ENCODE results near the gene DNAI2. TPM values are rescaled to one million over a fixed set of nuclear protein-coding genes. Genes with fewer than 3 reads are reported as not detected.

Gene DNAI2
- total RNA-seq, 1 experiment from 2014 or later, result not detected

GRCh38 chr17:74230896-74231295, 43.1 kb upstream of the DNAI2 start:
- ChIA-PET CTCF (no interaction called here), POLR2A (ENCODE audit: unreplicated experiment) (no interaction called here)
- Histone ChIP-seq H3K9me3 (ENCODE audit: low read length) (no peaks in the 10 kb centered on the region), H3K36me3 (ENCODE audit: low read depth, low read length) (no peaks in the 10 kb centered on the region), H3K79me2 (ENCODE audit: low read length) (no peaks in the 10 kb centered on the region), H3K9ac (ENCODE audit: low read length) (no peak overlapping the region), H3K4me3 (ENCODE audit: low read length) (no peak overlapping the region), H3K27me3 (ENCODE audit: low read length) (no peaks in the 10 kb centered on the region), H4K20me1 (ENCODE audit: low read length) (no peaks in the 10 kb centered on the region), H3F3A (ENCODE audit: low read length, unreplicated experiment) (no peaks in the 10 kb centered on the region), H3K4me2 (ENCODE audit: low read length) (no peak overlapping the region), H3K27ac (ENCODE audit: low read length) (no peak overlapping the region), H2AFZ (ENCODE audit: low read length) (no peak overlapping the region), H3K4me1 (ENCODE audit: insufficient read depth, low read length) (no peaks in the 10 kb centered on the region), H3K9me2 (replicated peaks; ENCODE audit: low read length) (no peaks in the 10 kb centered on the region)
- ATAC-seq (no peak), DNase-seq (no peak)
- BruUV-seq (replicated peaks), result no TSS peak
- TF ChIP-seq, protein P1, sequence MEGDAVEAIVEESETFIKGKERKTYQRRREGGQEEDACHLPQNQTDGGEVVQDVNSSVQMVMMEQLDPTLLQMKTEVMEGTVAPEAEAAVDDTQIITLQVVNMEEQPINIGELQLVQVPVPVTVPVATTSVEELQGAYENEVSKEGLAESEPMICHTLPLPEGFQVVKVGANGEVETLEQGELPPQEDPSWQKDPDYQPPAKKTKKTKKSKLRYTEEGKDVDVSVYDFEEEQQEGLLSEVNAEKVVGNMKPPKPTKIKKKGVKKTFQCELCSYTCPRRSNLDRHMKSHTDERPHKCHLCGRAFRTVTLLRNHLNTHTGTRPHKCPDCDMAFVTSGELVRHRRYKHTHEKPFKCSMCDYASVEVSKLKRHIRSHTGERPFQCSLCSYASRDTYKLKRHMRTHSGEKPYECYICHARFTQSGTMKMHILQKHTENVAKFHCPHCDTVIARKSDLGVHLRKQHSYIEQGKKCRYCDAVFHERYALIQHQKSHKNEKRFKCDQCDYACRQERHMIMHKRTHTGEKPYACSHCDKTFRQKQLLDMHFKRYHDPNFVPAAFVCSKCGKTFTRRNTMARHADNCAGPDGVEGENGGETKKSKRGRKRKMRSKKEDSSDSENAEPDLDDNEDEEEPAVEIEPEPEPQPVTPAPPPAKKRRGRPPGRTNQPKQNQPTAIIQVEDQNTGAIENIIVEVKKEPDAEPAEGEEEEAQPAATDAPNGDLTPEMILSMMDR (conservative IDR thresholded peaks at IDR 0.05; ENCODE audit: low read depth, low read length), result no peak
- TF ChIP-seq EZH2 (IDR thresholded peaks at IDR 0.05; ENCODE audit: low read length, unreplicated experiment) (no peak), EZH2phosphoT487 (IDR thresholded peaks at IDR 0.05; ENCODE audit: borderline replicate concordance, low read length) (no peak)
- intact Hi-C loops (cut with micrococcal nuclease), result no loop called here

DNA sequence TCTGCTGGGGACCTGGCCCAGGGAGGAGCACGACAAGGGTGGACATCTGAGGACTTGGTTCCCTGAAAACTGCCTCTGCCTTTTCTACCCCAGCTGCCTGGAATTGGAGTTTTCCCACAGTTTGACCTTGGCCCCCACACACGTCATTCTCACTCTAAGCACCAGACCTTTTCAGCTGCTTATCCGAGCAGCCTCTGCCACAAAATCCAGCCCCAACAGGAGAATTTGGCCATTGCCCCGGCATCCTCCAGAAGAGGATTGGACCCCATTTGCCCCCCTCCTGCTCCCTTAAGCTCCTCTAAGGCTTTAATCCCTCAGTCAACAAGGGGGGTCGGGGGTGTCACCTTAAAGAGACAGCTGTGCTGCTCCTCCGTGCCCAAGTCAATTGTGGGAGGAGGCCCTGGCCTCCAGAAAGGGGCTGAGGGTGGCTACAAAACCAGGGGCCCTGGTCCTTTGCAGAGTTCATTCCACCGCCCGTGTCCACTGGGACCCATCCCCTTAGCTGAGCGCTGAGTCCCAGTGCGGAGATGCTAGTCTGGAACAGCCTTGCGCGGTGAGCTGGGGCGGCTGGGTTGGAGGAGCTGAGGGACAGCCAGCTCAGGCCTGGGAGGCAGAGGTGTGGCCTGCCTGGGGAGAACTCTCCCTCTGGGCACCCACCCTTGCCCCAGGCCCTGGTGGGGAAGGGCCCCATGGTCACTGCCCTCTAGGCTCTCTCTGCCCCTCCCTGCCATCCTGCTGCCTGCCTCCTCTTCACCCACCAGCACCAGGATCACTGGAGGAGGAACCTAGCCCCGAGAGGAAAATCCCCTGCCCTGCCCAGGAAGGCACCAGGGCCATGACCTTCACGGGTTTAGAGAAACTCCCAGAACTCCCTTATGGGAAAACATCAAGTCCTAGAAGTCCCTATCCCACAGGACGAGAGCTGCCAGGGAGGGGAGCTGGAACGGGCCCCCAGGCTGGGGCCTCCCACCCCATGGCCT, 41.8 kb upstream of the DNAI2 start:
- H3K79me2 ChIP-seq (ENCODE audit: low read length), result no peaks in the 10 kb centered on the region
- H3K4me1 ChIP-seq (ENCODE audit: insufficient read depth, low read length), result no peaks in the 10 kb centered on the region
- CTCF ChIA-PET, result no interaction called here
- POLR2A ChIA-PET (ENCODE audit: unreplicated experiment), result no interaction called here
- TF ChIP-seq, protein P1 (conservative IDR thresholded peaks at IDR 0.05; ENCODE audit: low read depth, low read length), result no peak
- TF ChIP-seq EZH2 (IDR thresholded peaks at IDR 0.05; ENCODE audit: low read length, unreplicated experiment) (no peak), EZH2phosphoT487 (IDR thresholded peaks at IDR 0.05; ENCODE audit: borderline replicate concordance, low read length) (no peak)
- H2AFZ ChIP-seq (ENCODE audit: low read length), result no peak overlapping the region
- H3K9me3 ChIP-seq (ENCODE audit: low read length), result no peaks in the 10 kb centered on the region
- no peaks in the 10 kb centered on the region for H3K9me2 ChIP-seq (replicated peaks; ENCODE audit: low read length)
- H3K9ac ChIP-seq (ENCODE audit: low read length), result no peak overlapping the region
- H3K27ac ChIP-seq (ENCODE audit: low read length), result no peak overlapping the region
- H3K36me3 ChIP-seq (ENCODE audit: low read depth, low read length), result no peaks in the 10 kb centered on the region
- no peaks in the 10 kb centered on the region for H3K27me3 ChIP-seq (ENCODE audit: low read length)
- H3K4me3 ChIP-seq (ENCODE audit: low read length), result no peak overlapping the region
- ATAC-seq, result no peak
- H4K20me1 ChIP-seq (ENCODE audit: low read length), result no peaks in the 10 kb centered on the region
- H3K4me2 ChIP-seq (ENCODE audit: low read length), result no peak overlapping the region
- no peaks in the 10 kb centered on the region for H3F3A ChIP-seq (ENCODE audit: low read length, unreplicated experiment)
- DNase-seq, result no peak
- intact Hi-C loops (cut with micrococcal nuclease), result no loop called here
- no TSS peak for BruUV-seq (replicated peaks)

DNA sequence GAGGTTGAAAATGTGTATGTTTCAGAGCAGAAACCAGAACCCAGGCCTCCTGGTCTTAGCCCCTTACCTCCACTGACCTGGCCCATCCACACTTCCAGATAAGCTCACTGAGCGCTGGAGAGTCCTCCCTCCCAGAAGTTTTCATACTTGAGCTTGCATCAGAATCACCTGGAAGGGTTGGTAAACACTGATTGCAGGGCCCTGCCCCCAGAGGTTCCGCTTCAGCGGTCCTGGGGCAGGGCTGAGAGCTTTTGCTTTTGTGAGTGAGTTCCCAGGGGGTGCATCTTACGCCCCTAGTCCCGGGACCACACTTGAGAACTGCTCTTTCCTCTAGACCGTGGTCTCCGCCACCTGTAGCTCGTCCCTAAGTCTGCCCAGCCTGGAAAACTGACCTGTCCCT, 40.1 kb upstream of the DNAI2 start:
- Histone ChIP-seq H3K27me3 (ENCODE audit: low read length) (no peaks in the 10 kb centered on the region), H3K36me3 (ENCODE audit: low read depth, low read length) (no peaks in the 10 kb centered on the region), H3K4me2 (ENCODE audit: low read length) (no peak overlapping the region), H3F3A (ENCODE audit: low read length, unreplicated experiment) (no peaks in the 10 kb centered on the region), H3K79me2 (ENCODE audit: low read length) (no peaks in the 10 kb centered on the region), H3K9me2 (replicated peaks; ENCODE audit: low read length) (no peaks in the 10 kb centered on the region), H3K4me3 (ENCODE audit: low read length) (no peak overlapping the region), H3K4me1 (ENCODE audit: insufficient read depth, low read length) (no peaks in the 10 kb centered on the region), H2AFZ (ENCODE audit: low read length) (no peak overlapping the region), H3K9me3 (ENCODE audit: low read length) (no peaks in the 10 kb centered on the region), H3K9ac (ENCODE audit: low read length) (no peak overlapping the region), H3K27ac (ENCODE audit: low read length) (no peak overlapping the region), H4K20me1 (ENCODE audit: low read length) (no peaks in the 10 kb centered on the region)
- DNase-seq (no peak), ATAC-seq (no peak)
- no TSS peak for BruUV-seq (replicated peaks)
- TF ChIP-seq EZH2phosphoT487 (IDR thresholded peaks at IDR 0.05; ENCODE audit: borderline replicate concordance, low read length) (no peak), EZH2 (IDR thresholded peaks at IDR 0.05; ENCODE audit: low read length, unreplicated experiment) (no peak)
- TF ChIP-seq, protein P1 (conservative IDR thresholded peaks at IDR 0.05; ENCODE audit: low read depth, low read length), result no peak
- POLR2A ChIA-PET (ENCODE audit: unreplicated experiment), result no interaction called here
- intact Hi-C loops (cut with micrococcal nuclease), result no loop called here
- CTCF ChIA-PET, result no interaction called here
